ENCODE results near the gene ADAMTS5.

ADAMTS5 gene

DNA sequence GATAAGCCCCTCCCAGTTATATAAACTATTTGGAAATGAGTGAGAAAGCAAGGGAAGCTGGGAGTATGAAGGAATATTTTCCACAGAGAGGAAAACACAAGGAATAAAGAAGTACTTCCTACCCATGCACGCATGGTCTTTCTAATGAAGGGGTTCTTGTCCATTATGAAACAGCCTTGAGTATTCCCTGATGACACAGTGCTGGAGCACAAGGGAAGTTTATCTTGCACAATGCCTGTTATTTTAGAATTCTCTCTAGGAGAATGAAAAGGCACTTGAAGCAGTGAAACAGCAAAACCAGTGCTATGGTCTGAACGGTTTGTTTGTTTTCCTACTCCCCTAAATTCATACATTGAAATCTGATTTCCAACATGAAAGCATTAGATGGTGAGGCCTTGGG lies 83.1 kb downstream of the ADAMTS5 start:
- DNase-seq: no peak

GRCh38 chr21:26881504-26882228 lies 85.2 kb downstream of the ADAMTS5 start:
- DNase-seq: peak; percentile 32

DNA sequence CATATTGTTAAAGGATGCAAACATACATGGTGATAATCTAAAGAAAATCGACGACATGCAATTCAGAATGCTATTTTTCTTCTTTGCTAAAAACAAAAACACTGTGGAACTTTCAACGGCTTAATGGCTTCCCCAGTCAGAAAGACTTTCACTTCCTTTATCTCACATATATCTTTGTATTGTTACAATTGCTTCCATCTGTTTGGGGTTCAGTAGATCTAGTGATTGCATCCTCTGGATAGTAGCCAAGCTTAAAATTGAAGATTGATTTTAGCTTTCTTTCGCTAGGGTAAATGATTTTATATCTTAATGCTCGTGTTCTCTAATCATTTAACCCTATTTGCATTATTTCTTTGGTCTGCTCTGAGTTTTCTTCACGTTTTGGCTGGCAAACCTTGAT lies 89.9 kb downstream of the ADAMTS5 start:
- DNase-seq: no peak

- no peak for DNase-seq
Measured at GRCh38 chr21:26874347-26874746, 92.5 kb downstream of the ADAMTS5 start.

All from NCI-H82 (cell line).